GM21576 (cell line): ENCODE measurements around the gene GPRC5C.
"Not testable (repeated sequence)": the region's sequence is repeated elsewhere in the genome, so short reads cannot be mapped to it uniquely, and the experiment has no call there.

ENCODE experiments used
- ATAC-seq: cut with Tn5 transposase; IDR thresholded peaks from one replicate; pipeline ENCODE4 v1.9.1; 2021; ENCODE audit warnings: mild to moderate bottlenecking, moderate library complexity; ENCODE audit not compliant: unreplicated experiment

Gene GPRC5C

DNA sequence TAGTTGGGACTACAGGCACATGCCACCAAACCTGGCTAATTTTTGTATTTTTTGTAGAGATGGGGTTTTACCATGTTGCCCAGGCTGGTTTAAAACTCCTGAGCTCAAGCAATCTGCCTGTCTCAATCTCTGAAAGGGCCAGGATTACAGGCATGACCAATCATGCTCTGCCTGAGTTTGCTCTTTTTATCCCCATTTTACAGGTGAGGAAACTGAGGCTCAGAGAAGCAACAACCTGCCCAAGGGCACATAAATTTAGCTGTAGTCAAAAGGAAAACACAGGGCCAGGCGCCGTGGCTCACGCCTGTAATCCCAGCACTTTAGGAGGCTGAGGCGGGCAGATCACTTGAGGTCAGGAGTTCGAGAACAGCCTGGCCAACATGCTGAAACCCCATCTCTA is 26.6 kb upstream of the GPRC5C start:
- ATAC-seq = not testable (repeated sequence)

DNA sequence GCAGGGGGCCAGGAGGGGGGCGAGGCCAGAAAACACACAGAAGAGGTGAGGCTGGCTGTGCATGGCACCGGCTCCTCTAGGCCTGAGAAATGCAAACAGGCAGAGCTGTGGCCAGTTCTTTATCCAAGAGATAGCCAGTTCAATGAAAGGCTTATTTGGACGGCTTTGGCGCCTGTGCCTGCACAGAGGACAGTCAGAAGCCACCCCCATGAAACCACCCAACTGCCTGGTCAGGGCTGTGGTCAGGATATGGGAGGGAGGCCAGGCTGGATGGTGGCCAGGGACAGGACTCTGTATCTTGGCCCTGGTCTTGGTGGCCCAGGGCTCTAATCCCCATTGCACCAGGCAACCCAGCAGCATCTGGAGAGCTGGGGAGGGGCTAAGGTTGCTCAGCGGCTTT is 24.5 kb upstream of the GPRC5C start:
- ATAC-seq = no peak

DNA sequence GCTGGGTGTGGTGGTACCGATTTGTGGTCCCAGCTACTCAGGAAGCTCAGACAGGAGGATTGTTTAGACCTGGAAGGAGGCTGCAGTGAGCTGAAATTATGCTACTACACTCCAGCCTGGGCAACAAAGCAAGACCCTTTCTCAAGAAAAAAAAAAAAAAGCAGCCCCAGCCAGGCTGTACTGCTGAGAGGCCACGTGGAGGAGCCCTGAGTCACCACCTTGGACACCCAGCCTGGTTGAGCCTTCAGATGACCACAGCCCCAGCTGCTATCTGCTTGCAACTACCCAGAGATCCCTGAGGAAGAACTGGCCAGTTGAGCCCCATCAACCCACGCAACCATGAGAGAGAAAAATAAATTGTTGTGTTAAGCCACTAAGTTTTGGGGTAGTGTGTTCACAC is 23.6 kb upstream of the GPRC5C start:
- no peak for ATAC-seq

DNA sequence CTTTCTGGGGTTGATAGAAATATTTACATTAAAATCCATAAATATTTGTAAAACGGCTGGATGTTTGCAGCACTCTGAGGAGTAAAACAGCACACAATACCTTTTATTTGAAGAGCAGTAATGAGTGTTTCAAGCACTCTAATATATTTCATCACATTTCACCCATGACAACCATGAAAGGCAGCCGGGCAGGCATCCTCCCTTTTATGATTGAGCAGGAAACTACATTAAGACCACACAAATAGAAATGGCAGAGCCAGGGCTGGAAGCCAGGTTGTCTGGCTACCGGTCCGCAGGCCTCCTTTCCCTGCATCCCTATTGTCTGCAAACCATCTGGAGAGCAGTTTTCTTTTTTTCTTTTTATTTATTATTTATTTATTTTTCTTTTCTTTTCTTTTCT is 23.1 kb upstream of the GPRC5C start:
- no peak for ATAC-seq

DNA sequence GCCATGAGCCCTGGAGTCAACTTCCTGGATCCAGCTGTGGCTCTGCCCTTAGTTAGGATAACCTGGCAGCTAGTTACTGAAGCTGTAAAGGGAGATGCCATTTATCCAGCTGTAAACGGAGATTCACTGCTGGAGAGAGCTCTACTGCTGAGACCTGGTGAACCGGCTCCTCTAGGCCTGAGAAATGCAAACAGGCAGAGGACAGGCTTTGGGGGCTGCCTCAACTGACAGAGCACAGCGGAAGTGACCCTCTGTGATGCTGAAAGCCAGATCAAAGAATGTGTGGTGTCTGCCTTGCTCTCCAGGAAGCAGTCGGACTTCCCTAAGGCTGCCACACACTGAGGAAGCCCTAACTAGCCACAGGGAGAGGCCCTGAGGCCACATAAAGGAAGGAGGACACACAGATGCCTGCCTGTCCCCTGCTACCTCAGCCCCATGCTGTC is 21.9 kb upstream of the GPRC5C start:
- ATAC-seq = no peak

DNA sequence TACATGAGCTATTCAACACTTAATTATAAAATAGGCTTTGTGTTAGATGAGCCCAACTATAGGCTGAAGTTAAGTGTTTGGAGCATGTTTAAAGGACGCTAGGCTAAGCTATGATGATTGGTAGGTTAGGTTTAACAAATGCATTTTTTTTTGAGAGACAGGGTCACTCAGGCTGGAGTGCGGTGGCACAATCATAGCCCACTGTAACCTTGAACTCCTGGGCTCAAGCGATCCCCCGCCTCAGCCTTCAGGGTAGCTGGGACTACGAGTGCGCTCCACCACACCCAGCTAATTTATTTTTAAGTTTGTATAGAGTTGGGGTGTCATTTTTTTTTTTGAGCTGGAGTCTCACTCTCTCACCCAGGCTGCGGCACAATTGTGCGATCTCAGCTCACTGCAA is 19.3 kb upstream of the GPRC5C start:
- no peak for ATAC-seq

DNA sequence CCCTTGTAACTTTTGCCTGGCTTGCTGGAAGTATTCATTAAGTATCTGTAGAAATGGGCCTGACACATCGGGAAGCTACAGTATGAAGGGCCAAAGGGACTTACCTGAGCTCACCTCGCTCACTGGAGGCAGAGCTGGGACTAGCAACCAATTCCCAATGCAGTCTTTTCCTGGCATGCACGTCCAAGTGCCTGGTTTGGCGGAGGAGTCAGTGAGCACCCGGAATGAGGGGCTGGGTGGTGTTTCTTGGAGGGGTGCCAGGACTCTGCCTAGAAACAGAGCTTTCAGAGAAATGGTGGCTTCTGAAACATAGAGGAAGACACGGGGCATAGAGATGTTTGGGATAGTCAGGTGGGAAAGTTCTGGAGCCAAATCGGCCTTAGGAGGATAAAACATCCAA is 18.4 kb upstream of the GPRC5C start:
- no peak for ATAC-seq

DNA sequence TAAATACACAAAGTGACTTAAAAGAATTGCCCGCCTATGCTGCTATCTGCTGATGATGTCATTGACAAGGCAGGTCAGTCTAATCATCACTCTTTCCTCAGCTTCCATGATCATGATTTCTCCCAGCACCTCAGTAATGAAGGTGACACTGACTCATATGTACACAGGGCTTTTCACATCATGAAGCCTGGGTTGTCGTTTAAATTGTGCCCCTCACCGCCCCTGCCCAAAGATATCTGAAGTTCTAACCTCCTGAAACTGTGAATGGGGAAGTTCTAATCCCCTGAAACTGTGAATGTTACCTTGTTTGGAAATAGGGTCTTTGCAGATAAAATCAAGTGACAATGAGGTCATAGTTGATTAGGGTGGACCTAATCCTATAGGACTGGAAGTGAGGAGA is 17.4 kb upstream of the GPRC5C start:
- ATAC-seq = no peak

DNA sequence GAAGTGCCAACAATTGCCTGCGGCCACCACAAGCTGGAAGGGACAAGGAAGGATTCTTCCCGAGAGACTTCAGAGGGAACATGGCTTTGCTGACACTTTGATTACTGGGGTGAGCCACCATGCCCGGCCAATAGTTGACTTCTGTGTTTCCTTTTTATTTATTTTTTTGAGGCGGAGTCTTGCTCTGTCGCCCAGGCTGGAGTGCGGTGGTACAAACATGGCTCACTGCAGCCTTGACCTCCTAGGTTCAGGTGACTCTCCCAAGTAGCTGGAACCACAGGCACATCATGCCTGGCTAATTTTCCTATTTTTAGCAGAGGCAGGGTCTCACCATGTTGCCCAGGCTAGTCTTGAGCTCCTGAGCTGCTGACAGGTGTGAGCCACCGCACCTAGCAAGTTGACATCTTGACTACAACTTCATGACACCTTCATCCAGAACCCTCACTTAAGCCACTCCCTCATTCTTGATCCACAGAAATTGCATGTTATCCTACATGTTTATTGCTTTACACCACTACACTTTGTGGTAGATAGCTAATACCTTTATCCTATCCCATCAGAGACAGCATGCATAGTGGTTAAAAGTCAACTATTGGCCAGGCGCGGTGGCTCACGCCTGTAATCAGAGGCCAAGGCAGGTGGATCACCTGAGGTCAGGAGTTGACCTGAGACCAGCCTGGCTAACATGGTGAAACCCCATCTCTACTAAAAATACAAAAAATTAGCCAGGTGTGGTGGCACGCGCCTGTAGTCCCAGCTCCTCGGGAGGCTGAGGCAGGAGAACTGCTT is 16.1 kb upstream of the GPRC5C start:
- ATAC-seq = no peak

DNA sequence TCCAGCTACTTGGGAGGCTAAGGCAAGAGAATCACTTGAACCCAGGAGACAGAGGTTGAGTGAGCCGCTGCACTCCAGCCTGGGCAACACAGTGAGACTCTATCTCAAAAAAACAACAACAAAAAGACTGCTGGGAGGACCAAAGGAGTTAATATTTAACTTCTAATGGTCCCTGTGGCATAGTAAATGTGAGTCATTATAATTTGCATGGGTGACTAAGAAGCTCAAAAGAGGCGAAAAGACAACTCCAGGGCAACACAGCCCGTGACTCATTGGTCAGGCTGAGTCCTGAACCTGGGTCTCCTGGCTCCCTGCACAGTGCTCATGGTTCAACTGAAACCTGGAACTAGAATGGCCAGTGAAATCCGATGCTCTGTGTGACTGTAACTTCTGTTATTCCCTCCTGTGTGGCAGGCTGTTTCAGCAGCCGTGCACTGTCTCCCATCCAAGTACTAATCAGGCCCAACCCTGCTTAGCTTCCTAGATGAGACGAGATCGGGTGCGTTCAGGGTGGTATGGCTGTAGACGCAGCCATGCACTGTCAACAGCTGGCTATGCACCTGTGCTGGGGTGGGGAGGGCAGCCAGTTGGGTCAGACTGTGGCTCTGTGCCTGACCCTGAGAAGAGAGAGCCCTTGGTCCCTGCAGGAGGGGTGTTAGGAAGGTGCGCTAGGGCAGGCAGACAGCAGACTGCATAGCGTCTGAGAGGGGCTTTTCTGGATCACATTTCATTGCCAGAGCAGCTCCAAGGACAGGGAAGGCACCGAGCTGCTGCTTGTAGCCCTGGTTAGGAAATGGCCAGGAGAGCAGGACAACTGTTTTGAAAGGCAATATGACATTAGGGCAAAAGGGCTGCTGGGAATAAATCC is 14.5 kb upstream of the GPRC5C start:
- no peak for ATAC-seq

DNA sequence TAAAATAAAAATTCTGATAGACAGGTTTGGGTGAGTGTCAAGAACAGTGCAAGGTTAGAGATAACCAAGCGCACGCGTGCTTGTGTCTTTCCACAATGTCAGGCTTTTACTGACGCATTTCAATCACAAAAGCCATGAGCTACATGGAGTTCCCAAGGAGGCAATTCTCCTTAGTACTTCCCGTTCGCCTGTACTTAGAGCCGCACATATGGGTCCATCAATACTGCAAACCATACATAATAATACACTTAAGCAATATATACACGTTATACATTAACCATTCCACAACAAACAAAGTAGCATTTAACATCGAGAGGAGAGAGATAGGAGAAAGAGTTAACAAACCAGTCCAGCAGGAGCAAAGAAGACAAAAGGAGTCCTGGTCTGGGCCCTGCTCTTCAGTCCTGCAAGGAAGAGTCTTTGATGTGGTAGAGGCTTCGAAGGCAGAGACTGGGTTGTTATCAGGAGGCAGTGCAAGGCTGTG is 11.9 kb upstream of the GPRC5C start:
- no peak for ATAC-seq

DNA sequence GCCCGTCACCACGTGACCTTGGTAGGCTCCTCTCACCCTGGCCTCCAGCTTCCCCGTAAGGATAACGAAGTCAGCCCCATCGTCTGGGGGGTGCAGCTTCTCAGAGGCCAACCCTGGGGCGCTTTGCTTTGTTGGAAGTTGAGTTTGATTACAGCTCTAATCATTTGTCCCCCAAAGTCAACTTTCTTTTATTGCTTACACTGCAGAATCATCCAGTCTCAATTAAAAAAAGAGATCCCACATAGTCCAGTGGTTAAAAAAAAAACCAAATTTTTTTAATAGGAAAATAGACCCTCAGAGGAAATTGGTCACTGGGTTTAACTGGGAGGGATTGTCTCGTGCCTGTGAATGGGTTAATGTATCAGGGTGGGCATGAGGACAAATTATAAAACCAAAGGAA is 7.8 kb upstream of the GPRC5C start:
- ATAC-seq = no peak

DNA sequence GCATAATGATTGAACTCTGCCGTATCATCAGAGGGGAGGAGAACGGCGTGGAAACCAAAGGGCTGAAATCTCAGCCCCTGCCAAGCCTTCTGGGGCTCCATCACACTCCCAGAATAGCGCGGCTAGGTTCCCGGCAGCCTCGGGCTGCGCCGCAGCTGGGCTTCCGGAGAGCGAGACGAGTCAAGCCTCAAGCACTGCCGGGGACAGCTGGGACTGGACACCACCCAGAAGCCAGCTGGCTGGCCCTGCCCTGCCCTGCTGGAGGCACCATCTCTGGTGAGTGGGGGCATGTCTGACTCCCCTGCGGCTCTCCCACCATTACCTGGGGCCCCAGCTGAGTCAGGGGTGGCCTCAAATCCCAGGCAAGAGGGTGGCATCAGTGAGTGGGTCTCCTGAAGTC is 7.2 kb upstream of the GPRC5C start:
- no peak for ATAC-seq

DNA sequence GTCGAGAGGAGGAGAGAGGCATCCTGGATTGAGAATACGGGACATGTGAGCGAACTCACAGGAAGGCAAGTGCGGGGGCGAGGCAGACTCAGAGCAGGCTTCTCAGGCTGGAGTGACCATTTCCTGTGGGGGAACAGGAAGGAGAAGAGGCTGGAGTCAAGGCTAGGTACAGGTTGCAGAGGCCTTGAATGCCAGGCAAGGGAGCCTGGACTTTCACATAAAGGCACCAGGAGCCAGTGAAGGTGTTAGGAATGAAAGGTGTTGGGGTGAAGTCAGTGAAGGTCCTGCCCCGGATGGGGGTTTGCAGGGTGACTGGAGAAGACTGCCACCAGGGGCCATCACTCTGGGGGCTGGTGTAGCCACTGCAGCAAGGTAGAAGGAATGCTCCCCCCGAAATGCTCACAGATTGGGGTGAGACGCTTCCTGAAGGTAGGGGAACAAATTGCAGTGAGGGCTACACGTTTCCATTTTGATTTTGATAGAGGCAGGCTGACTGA is 5.3 kb upstream of the GPRC5C start:
- no peak for ATAC-seq

DNA sequence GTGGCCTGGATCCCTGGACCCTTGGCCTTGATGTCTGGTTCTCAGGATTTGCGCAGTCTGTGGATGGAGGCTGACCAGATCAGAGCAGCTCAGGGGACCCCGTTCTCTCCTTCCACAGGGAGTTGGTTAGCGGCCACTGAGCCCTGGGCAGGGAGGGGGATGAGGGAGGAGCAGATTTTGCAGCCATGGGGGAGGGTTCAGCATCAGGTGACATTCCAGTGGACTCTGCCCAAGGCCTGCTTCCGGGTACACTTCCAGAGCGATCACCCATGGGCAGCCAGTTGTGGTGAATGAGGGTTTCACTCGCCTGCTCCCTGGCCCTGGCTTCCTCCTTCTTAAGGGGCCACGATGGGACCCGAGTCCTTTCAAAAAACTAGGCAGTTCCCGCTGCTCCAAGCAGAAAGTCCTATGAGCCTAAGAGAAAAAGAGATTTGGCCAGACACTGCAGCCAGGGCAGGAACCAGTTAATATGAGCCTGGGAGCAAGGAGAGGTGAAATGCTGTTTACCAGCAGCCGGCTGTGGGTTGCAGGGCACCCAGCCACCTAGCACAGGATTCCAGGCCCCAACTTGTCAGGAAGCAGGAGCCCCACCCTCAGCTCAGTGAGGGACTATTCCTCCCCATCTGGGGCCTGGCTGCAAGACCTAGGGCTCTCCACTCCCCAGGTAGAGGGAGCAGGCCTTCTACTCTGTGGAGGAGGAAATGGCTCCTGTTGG is 4.7 kb upstream of the GPRC5C start:
- ATAC-seq = no peak

DNA sequence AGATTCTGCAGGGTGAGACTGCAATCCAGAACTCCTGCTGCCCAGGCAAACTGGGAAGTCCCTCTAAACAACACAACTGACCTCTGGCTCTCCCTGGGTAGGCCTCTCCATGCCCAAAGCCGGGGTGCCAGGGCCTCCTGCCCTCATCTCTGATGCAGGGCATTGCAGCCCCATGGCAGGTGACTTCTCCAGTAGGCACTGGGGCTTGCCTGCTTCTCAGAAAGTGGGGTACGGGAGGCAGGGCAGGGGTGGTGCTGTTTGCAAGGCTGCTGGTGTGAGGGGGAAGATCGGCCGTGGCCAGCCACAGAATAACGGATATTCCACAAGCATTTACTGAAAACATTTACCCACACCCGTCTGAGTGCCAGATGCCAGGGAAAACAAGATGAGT is 4.1 kb upstream of the GPRC5C start:
- no peak for ATAC-seq

DNA sequence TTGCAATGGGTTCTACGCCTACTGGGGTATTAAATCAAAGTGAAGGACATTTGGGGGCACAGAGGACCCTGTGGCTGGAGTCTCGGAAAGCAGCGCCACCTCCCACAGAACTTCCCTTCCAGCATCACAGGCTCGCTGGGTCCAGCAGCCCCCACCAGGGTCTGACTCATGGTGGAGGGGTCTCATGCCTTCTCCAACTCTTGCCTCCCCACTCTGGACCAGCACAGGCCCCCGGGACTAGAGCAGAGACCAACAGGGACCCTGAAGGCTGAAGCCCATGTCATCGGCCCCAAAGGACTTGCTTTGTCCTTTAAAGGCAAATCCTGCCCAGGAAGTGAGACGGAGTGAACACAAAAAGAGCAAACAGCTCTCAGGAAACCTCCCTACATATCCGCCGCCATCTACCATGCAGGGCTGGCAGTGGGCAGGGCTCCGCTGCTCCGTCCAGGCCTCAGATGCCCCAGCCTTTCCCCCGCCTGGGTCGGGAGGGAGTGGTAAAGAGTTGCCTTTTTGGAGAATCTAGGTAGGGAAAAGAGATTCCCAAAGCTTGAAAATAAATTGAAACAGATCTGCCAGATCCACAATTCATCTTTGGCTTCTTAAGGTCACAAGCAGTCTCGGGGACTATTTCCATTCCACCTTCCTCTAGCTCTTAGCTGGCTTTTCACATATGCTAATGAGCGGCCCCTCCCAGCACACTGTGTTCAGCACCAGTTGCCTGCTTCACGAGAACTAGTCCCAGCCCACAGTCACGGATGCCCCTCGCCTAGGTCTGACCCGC is 2.1 kb upstream of the GPRC5C start:
- ATAC-seq = no peak

DNA sequence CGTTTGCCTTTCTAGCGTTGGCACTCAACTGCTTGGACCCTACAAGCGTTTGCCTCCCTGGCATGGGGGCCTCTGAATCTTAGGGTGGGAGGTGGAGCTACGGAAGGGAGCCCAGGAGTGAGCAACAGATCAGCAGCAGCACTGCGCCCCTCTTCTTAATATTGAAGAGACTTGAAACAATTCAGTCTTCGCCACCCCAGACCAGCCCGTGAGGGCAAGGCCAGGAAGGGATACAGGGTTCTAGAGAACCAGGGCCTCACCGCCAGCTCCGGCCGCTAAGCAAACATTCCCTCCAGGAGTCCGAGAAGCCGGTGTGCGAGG is 1.5 kb upstream of the GPRC5C start:
- no peak for ATAC-seq

DNA sequence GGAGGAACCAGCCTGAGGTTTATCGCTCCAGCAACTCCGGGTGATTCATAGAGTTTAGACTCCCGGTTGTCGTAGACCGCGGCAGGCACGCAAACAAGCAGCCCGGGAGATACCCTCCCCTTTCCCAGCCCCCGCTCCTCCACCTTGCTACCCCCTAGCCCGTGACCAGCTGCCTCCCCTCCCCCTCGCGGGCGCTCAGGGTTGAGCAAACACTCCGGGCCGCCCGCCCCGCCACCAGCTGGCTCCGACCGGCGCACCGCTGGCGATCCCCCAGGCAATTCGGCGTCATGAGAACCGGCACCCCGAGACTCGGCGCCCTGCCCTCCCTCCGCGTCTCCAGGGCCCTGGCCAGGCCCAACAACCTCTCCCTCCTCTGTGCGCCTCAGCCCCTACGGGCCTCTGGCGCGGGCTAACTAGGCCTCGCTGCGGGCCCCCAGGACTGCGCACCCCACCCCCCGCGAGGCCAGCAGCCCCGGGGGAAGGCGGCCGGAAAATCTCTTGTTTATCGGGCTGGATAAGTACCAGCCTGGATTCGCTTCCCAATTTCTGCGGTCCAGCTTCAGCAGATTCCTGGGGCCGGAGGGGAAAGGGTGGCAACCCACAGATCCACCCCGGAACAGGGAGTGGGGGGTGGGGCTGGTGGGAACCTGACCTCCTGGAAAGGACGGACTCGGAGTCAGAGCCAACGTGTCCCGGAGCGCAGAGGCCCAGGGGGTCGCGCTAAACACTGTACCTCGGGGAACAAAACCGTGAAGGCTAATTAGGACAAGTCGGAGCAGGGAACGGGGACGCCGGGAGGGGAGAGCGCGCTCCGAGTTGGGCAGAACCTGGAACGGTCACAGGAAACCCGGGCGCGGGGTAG is 951 bp upstream of the GPRC5C start:
- ATAC-seq = peak; percentile 43

DNA sequence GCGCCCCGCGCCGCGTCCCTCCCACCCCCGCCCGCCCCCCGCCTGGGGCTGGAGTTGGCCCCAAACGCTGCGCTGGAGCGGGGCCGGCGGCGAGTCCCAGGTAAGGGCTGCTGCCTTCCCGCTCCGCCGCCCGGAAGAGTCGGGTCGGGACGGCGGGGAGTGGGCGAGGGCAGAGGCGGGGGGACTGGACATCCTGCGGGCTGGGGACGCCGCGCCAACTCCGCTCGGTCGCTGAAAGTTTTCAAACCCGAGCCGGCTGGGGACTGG is 469 bp downstream of the GPRC5C start:
- ATAC-seq = no peak
